HG03045 (cell line): ENCODE measurements around the gene P3H3.

Experiments used
- ATAC-seq: cut with Tn5 transposase; IDR thresholded peaks from one replicate; pipeline ENCODE4 v1.9.1; 2021; ENCODE audit warnings: mild to moderate bottlenecking, moderate library complexity; ENCODE audit not compliant: unreplicated experiment

The P3H3 gene

DNA sequence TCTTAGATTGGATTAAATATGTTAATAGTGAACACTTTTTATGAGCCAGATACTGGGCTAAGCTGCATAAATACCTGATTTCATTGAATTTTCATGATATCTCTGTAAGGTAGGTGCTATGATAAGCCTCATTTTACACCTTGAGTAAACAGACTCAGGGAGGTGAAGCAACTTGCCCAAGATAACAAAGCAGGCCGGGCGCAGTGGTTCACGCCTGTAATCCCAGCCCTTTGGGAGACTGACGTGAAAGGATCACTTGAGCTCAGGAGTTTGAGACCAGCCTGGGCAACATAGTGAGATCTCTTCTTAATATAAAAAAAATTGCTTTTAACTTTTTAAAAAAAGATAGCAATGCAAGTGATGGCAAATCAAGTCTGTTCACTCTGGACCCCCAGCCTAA lies 13.9 kb downstream of the P3H3 start:
- ATAC-seq = no peak

DNA sequence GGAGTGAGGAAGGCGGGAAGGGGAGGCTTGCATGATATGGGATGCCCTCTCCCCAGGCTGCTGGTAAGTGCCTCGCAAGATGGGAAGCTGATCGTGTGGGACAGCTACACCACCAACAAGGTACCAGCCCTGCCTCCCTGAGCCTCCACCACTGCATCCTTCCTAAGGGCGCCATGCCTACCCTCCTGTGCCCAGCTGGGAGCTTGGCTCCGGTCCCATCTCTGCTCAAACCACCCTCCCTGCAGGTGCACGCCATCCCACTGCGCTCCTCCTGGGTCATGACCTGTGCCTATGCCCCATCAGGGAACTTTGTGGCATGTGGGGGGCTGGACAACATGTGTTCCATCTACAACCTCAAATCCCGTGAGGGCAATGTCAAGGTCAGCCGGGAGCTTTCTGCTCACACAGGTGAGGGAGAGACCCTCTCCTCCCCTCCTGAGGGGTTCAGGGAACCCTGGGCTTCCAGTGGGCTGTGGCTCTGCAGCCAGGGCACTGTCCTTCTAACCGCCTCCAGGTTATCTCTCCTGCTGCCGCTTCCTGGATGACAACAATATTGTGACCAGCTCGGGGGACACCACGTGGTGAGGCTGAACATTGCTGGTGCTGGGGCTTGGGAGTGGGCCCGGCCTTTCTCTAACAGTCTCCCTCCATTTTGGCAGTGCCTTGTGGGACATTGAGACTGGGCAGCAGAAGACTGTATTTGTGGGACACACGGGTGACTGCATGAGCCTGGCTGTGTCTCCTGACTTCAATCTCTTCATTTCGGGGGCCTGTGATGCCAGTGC lies 15.1 kb downstream of the P3H3 start:
- ATAC-seq = no peak

DNA sequence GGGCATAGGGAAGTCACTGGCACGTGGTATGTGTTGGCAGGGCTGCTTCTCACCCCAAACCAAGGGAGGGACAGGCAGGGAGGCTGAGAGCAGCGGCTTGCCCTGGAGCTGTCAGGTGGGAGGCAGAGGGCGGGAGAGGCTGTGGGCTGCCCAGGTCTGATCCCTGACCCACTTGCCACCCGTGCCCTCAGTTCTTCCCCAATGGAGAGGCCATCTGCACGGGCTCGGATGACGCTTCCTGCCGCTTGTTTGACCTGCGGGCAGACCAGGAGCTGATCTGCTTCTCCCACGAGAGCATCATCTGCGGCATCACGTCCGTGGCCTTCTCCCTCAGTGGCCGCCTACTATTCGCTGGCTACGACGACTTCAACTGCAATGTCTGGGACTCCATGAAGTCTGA lies 17.2 kb downstream of the P3H3 start:
- ATAC-seq = no peak

DNA sequence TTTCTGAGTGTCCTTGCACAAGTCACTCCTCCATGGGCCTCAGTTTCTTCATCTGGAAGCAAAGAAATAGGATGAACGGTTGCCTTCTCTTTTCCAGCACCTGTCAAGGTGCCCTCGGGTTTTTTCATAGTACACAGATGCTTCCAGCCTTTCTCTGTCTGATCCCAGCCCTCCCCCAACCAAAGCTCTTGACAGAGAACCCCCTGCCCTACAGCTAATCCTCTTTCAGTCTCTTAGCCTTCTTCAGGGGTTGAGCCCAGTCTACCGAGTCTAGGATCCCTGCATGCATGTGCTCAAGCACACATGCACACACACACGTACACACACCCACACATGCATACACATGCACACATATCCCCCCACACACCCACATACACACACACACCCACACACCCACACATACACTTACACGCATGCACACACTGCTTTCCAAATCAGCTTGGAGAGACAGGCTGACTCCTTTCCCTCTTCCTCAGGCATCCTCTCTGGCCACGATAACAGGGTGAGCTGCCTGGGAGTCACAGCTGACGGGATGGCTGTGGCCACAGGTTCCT lies 18.2 kb downstream of the P3H3 start:
- ATAC-seq = no peak

GRCh38 chr12:6847676-6848075 lies 19.5 kb downstream of the P3H3 start:
- ATAC-seq = no peak

DNA sequence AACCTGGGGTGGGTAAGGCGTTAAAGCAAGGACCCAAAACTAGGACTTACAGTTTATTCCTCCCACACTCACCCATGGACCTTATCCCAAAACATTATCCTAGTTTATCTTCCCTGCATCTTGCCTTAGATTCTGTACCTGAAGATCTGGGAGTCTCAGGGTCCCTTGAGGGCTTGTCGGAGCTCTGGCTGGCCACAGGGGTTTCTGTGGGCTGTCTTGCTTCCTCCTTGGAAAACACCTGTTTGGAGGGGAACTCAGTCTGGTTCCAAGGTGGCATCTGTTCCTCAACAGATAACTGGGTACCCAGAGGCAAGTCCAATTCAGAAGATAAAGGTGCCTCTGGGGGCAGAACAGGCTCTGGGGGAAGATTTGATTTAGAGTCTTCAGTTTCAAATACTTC lies 21.2 kb downstream of the P3H3 start:
- ATAC-seq = no peak

DNA sequence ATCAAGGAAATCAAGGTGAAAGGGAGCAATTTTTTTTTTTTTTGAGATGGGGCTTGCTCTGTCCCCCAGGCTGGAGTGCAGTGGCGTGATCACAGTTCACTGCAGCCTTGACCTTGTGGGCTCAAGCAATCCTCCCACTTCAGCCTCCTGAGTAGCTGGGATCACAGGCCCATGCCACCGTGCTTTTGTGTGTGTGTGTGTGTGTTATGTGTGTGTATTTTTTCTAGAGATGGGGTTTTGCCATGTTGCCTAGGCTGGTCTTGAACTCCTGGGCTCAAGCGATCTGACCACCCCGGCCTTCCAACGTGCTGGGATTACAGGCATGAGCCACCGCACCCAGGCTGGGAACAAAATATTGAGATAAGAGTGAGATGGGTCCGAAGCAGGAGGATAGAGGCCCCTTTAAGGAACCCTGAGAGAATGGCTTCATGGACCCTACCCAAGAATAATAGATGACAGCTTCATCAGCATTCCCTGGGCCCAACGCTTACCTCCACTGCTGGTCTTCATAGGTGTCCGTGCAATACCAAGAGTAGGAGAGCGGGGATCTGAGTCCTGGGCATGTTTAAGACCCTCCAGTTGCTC lies 21.9 kb downstream of the P3H3 start:
- ATAC-seq = no peak

DNA sequence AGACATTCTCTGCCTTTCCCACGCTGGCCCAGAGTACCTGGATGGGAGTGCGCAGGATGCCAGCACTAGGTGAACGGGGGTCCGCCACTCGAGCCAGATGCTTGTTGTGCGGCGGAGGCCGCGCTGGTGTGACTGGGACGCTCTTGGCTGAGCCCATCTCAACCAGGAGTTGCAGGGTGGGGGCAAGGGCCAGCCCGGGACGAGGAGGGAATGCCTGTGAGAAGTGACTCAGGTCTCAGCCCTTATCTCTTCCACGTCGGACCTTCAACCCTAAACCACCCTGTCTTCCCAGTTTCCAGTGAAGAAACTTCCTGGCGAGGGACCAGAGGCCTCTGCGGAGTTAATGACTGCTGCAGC lies 22.6 kb downstream of the P3H3 start:
- ATAC-seq = no peak

DNA sequence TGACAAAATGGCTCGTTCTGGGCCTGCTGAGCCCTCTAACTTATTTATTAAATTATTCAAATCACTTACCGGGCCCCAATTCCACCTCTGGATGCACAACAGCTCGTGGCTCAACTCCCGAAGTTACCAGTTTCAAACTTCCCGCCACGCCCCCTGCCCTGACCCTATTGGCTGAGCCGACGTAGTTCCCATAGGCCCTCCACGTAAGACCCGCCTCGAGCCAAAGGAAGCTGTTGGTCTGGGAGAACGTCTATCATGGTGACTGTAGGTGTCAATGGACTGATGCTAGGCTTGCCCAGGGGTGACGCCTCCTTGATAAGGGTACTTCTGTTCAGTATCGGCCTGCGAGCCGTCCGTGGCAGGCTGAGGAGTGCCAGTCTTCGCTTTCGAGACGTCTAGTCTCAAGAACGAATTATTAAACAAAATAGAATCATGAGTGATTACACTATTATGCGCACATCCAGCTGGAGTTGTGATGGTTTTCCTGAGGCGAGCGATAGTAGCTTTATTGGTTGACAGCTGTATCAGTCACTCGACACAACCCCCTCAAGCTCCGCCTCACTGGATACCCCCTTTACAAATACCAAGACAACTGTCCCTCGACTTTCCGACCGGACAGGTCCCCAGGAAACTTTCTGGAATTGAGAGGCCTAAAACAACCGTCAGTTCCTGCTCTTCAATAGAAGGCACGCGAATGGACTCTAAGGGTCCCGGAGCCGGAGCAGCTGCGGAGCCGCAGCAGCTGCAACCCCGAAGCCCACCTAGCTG lies 23.1 kb downstream of the P3H3 start, which contains the start of gene CDCA3:
CDCA3 (minus strand) TSS at position 134 of the 768 bp plus-strand sequence. CDS start 334 bp downstream, outside the sequence.
- peak; percentile 56 for ATAC-seq

DNA sequence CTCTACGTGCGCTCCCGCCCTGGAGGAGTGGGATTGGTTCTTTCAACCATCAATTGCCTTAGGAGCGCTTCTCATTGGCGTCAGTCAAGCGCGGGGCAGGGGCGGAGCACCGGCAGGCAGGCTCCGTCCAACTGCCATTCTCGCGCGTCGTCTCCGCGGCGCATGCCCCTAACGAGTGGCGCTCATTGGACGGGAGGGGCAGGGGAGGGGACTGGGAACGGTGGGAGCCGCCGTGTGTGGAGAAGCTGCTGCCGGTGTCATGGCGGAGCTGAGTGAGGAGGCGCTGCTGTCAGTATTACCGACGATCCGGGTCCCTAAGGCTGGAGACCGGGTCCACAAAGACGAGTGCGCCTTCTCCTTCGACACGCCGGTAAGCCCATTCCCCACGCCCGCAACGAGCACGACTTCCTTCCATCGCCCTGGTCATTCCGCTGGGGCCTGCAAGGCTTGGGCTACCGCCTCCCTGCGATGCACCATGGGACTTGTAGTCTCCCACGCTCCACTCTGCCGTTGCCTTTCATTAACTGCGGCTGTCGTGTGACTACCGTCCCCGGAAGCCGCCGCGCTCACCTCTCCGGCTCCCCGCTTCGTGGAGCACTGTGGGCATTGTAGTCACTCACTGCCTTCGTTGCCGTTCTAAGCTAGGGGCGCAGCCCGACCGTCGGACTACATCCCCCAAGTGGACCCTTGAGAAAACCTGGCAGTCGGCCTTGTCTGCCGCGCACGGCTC lies 23.9 kb downstream of the P3H3 start, which contains the start of gene USP5:
USP5 (plus strand) TSS at position 230 of the 730 bp plus-strand sequence; CDS start at position 260, 30 bp downstream.
- ATAC-seq = peak; percentile 73

- no peak for ATAC-seq
Measured at GRCh38 chr12:6852651-6853354, 24.6 kb downstream of the P3H3 start.

GRCh38 chr12:6853626-6854025 lies 25.4 kb downstream of the P3H3 start:
- no peak for ATAC-seq

- no peak for ATAC-seq
Measured at GRCh38 chr12:6854036-6854435, 25.8 kb downstream of the P3H3 start.

GRCh38 chr12:6855322-6855721 lies 27.1 kb downstream of the P3H3 start:
- ATAC-seq = no peak

GRCh38 chr12:6858799-6859198 lies 30.6 kb downstream of the P3H3 start:
- no peak for ATAC-seq

DNA sequence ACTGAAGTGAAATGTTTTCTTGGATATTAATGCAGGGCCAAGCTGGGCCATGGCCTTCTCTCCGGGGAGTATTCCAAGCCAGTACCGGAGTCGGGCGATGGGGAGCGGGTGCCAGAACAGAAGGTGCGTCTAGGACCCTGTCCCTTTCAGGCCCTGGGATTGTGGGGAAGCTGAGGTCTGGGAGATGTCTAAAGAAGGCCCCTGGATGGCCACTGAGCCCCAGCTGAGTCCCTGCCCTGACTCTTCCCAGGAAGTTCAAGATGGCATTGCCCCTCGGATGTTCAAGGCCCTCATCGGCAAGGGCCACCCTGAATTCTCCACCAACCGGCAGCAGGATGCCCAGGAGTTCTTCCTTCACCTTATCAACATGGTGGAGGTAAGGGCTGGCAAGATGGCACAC lies 31.9 kb downstream of the P3H3 start:
- ATAC-seq = no peak

DNA sequence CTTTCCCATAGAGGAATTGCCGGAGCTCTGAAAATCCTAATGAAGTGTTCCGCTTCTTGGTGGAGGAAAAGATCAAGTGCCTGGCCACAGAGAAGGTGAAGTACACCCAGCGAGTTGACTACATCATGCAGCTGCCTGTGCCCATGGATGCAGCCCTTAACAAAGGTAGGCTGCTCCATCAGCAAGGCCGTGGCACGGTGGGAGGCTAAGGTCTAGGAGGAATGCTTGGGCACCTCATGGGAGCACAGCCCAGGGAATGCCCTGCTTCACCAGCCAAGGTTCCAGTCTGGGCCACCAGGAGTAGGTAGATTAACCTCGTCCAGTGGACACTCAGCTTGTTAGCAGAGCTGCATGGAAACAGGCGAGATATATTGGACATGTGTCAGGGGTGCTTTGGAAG lies 32.7 kb downstream of the P3H3 start:
- ATAC-seq = no peak

DNA sequence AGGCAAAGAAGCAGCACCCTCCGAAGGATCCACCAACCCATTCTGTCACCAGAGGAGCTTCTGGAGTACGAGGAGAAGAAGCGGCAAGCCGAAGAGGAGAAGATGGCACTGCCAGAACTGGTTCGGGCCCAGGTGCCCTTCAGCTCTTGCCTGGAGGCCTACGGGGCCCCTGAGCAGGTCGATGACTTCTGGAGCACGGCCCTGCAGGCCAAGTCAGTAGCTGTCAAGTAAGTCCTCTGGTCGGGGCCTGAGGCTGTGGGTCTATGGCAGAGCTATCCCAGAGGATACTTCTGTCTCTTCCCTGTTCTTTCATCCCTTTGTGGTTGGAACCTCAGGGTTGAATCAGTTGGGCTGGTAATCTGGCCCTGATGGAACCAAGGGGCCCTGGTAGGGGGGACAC lies 33.2 kb downstream of the P3H3 start:
- no peak for ATAC-seq

GRCh38 chr12:6863033-6863432 lies 34.8 kb downstream of the P3H3 start:
- ATAC-seq = no peak
